A549 (cell line): ENCODE data around the gene PPP4C. TPM values are rescaled to one million over a fixed set of nuclear protein-coding genes. Genes with fewer than 3 reads are reported as not detected.

Source experiments
- BCL3 ChIP-seq: fragments of >200 bp; sonication (Bioruptor Twin); formaldehyde crosslinking; IDR thresholded peaks from 3 replicates; pipeline ENCODE4 v1.6.1; 2016
- CBX2 ChIP-seq: fragments of 200-600 bp; sonication (generic); IDR thresholded peaks from 2 replicates; pipeline ENCODE4 v1.6.1; 2016; ENCODE audit warnings: low read depth, mild to moderate bottlenecking, borderline replicate concordance
- CEBPB ChIP-seq, 2 experiments: fragments of >200 bp in 1 of 2; sonication (Bioruptor Twin) in 1 of 2; formaldehyde crosslinking in 1 of 2; IDR thresholded peaks; 2 replicates each; pipeline ENCODE4 v1.6.1; 2012 to 2016
- CTCF ChIP-seq: fragments of >200 bp; sonication (Bioruptor Twin); formaldehyde crosslinking; IDR thresholded peaks from 3 replicates; pipeline ENCODE4 v1.5.1; 2016
- E2F6 ChIP-seq: IDR thresholded peaks from 2 replicates; pipeline ENCODE4 v1.6.1; 2012; ENCODE audit warnings: low read depth, borderline replicate concordance
- EHMT2 ChIP-seq: fragments of 200-600 bp; sonication (generic); IDR thresholded peaks from 2 replicates; pipeline ENCODE4 v1.6.1; 2016; ENCODE audit warnings: antibody characterized with exemption, low read depth, mild to moderate bottlenecking, moderate library complexity
- ESRRA ChIP-seq: fragments of 150-350 bp; IDR thresholded peaks from 2 replicates; pipeline ENCODE4 v1.6.1; 2014; ENCODE audit warnings: mild to moderate bottlenecking, low read length, borderline replicate concordance
- FOSB ChIP-seq: fragments of 250-450 bp; sonication (Bioruptor Pico); IDR thresholded peaks from 2 replicates; pipeline ENCODE4 v1.5.0; 2020; ENCODE audit warnings: mild to moderate bottlenecking, moderate library complexity
- FOSL2 ChIP-seq, 2 experiments: fragments of 450-650 bp in 1 of 2; fragments of >200 bp in 1 of 2; sonication (Bioruptor Twin) in 1 of 2; formaldehyde crosslinking; IDR thresholded peaks; 2 replicates each; pipeline versions ENCODE4 v1.5.0 to v1.6.1; 2016 to 2020; ENCODE audit warnings: mild to moderate bottlenecking in 1 of 2, moderate library complexity in 1 of 2
- GATA3 ChIP-seq: IDR thresholded peaks from 2 replicates; pipeline ENCODE4 v1.6.1; 2012; ENCODE audit warnings: borderline replicate concordance
- HES2 ChIP-seq: fragments of >200 bp; sonication (Bioruptor Twin); formaldehyde crosslinking; IDR thresholded peaks from 2 replicates; pipeline ENCODE4 v1.6.1; 2016
- HEYL ChIP-seq: fragments of 250-450 bp; sonication (Bioruptor Pico); IDR thresholded peaks from 2 replicates; pipeline ENCODE4 v1.8.0; 2021; ENCODE audit warnings: mild to moderate bottlenecking, moderate library complexity
- HMGXB4 ChIP-seq: fragments of 250-450 bp; sonication (Bioruptor Pico); IDR thresholded peaks from 2 replicates; pipeline ENCODE4 v1.5.0; 2021; ENCODE audit warnings: mild to moderate bottlenecking, moderate library complexity, borderline replicate concordance
- HOXA7 ChIP-seq: fragments of 250-450 bp; sonication (Bioruptor Pico); IDR thresholded peaks from 2 replicates; pipeline ENCODE4 v1.5.0; 2020; ENCODE audit warnings: mild to moderate bottlenecking, moderate library complexity
- MAFK ChIP-seq: fragments of 450-650 bp; IDR thresholded peaks from 2 replicates; pipeline ENCODE4 v1.6.1; 2014; ENCODE audit not compliant: partially characterized antibody
- MAX ChIP-seq: IDR thresholded peaks from 2 replicates; pipeline ENCODE4 v1.6.1; 2012
- NPAS2 ChIP-seq: fragments of 250-450 bp; sonication (Bioruptor Pico); IDR thresholded peaks from 2 replicates; pipeline ENCODE4 v1.8.0; 2022; ENCODE audit warnings: mild to moderate bottlenecking, moderate library complexity, borderline replicate concordance
- NR3C1 ChIP-seq: fragments of >200 bp; sonication (Bioruptor Twin); formaldehyde crosslinking; IDR thresholded peaks from 3 replicates; pipeline ENCODE4 v1.6.1; 2017
- PBX3 ChIP-seq: IDR thresholded peaks from 2 replicates; pipeline ENCODE4 v1.6.1; 2012
- POLR2A ChIP-seq: IDR thresholded peaks from 2 replicates; pipeline ENCODE4 v1.6.1; 2012; ENCODE audit warnings: mild to moderate bottlenecking, low read length
- RAD21 ChIP-seq, 2 experiments: fragments of >200 bp in 1 of 2; sonication (Bioruptor Twin) in 1 of 2; formaldehyde crosslinking in 1 of 2; IDR thresholded peaks in 1 of 2; conservative IDR thresholded peaks in 1 of 2; 2 replicates in 1 of 2; 3 replicates in 1 of 2; pipeline ENCODE4 v1.6.1; 2012 to 2018; ENCODE audit warnings: inconsistent platforms in 1 of 2
- RARB ChIP-seq: fragments of 250-450 bp; sonication (Bioruptor Pico); IDR thresholded peaks from 2 replicates; pipeline ENCODE4 v1.8.0; 2021; ENCODE audit warnings: mild to moderate bottlenecking, moderate library complexity
- RNF2 ChIP-seq: fragments of 200-600 bp; sonication (generic); IDR thresholded peaks from 2 replicates; pipeline ENCODE4 v1.6.1; 2016; ENCODE audit warnings: low read depth, mild to moderate bottlenecking, antibody characterized with exemption, moderate library complexity, borderline replicate concordance
- SMC3 ChIP-seq: fragments of >200 bp; sonication (Bioruptor Twin); formaldehyde crosslinking; IDR thresholded peaks from 3 replicates; pipeline ENCODE4 v1.6.1; 2018; ENCODE audit warnings: inconsistent platforms
- TFCP2L1 ChIP-seq: fragments of 250-450 bp; sonication (Bioruptor Pico); IDR thresholded peaks from 2 replicates; pipeline ENCODE4 v1.5.0; 2021; ENCODE audit warnings: mild to moderate bottlenecking
- TP53 ChIP-seq: fragments of 250-450 bp; sonication (Bioruptor Pico); IDR thresholded peaks from 2 replicates; pipeline ENCODE4 v1.5.0; 2021; ENCODE audit warnings: mild to moderate bottlenecking, moderate library complexity
- USF2 ChIP-seq: fragments of 450-650 bp; IDR thresholded peaks from 2 replicates; pipeline ENCODE4 v1.6.1; 2014; ENCODE audit warnings: antibody characterized with exemption
- ZNF302 ChIP-seq: fragments of 250-450 bp; sonication (Bioruptor Pico); IDR thresholded peaks from 2 replicates; pipeline ENCODE4 v1.9.0; 2021; ENCODE audit warnings: inconsistent platforms, mild to moderate bottlenecking, moderate library complexity
- polyA plus RNA-seq, 4 experiments: library from polyadenylated mRNA; depleted of rRNA in 3 of 4; stranded (reverse); fragments of >200 nt; fragmentation: RNase III in 1 of 4; extraction: RNeasy Plus Mini Kit Qiagen cat#74134 plus additional on column Dnase treatment in 1 of 4; gene quantifications; 2 replicates in 3 of 4; 3 replicates in 1 of 4; pipeline ENCODE4 v1.2.3, GENCODE V29; 2011 to 2017

PPP4C gene
- polyA plus RNA-seq, 2 of the 4 experiments (the other 2 are of a cell fraction), result 102 to 115 TPM

- peak; percentile 64; the same call in 2 of the 3 replicates for TF ChIP-seq SMC3
- no peak for TF ChIP-seq NR3C1
- no peak for TF ChIP-seq EHMT2
- TF ChIP-seq GATA3, result no peak
- TF ChIP-seq TP53 (CRISPR knock-in tag), result no peak
- TF ChIP-seq RNF2, result no peak
- no peak for TF ChIP-seq CEBPB (IDR thresholded peaks at IDR 0.05)
- no peak for TF ChIP-seq TFCP2L1 (CRISPR knock-in tag)
- no peak; the same call in 1 of the 2 replicates for TF ChIP-seq HEYL (CRISPR knock-in tag)
- peak; percentile 27; the same call in 1 of the 2 replicates for TF ChIP-seq POLR2A
- no peak for TF ChIP-seq NPAS2 (CRISPR knock-in tag)
- no peak for TF ChIP-seq HES2
- TF ChIP-seq ESRRA, result 0 out of 2 replicates have a peak, but pooled peaks have one; percentile 13
- peak; percentile 92 for TF ChIP-seq MAX
- peak; percentile 34; the same call in 1 of the 2 replicates for TF ChIP-seq USF2
- TF ChIP-seq CTCF, result peak; percentile 68
- TF ChIP-seq MAFK, result no peak
- no peak for TF ChIP-seq FOSL2 (IDR thresholded peaks at IDR 0.05)
- no peak; the same call in 1 of the 2 replicates for TF ChIP-seq FOSL2 (CRISPR knock-in tag; IDR thresholded peaks at IDR 0.05)
- peak; percentile 78; the same call in 1 of the 2 replicates for TF ChIP-seq ZNF302 (CRISPR knock-in tag)
- TF ChIP-seq PBX3, result no peak
- no peak for TF ChIP-seq HMGXB4
- no peak for TF ChIP-seq BCL3
- TF ChIP-seq RAD21 (conservative IDR thresholded peaks at IDR 0.05 in 1 of 2, IDR thresholded peaks at IDR 0.05 in 1 of 2), result peak in 1 of 2 experiments; percentile 35; a peak in 3 of 5 replicates
- no peak; the same call in 1 of the 2 replicates for TF ChIP-seq HOXA7 (CRISPR knock-in tag)
- 0 out of 2 replicates have a peak, but pooled peaks have one; percentile 17 for TF ChIP-seq FOSB
- TF ChIP-seq RARB (CRISPR knock-in tag), result no peak
- no peak for TF ChIP-seq CBX2
- TF ChIP-seq E2F6, result peak; percentile 75; the same call in 1 of the 2 replicates
Measured at GRCh38 chr16:30092373-30093010, 16.7 kb downstream of the PPP4C start (continued).
